ENCODE results near the gene GPER1.

GPER1 gene

DNA sequence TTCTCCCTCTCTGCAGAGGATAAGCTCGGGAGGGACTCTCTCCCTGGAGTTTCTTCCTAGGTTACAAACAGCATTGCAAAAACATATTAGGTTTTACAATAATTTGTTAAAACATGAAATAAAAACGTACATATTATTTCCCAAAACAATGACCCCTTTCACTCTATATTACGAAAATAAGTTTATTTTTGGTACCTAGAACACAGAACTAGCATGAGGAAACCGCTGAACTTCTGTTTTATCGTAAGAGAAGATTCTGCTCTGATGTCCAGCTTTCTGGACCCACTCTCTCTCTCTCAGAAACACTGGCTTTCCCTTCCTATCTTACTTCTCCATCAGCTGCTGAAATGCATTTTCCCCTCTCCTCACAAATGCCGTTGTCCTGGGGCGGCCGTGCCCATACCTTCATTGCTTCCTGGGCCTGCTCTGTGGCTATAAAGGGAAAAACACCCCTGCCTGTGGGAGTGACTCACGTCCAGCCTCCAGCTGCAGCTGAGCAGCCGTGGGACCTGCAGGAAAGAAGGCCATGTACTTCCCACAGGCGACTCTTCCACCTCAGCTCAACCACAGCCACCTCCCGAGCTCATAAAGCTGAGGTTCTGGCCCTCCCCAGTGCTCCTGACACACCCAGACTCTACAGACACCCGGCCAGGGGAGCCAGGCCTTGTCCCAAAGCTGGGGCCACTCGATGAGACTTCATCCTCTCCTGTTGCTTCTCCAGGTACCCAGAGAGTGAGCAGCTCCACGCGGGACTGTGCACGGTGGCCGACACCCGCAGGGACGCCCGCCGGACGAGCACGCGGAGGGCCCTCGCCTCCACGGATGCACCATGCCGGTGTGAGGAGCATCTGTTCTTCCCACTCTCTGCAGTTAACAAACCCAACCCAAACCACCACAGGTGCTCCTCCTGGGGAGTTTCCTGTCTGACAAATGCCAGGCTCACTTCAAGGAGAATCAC lies 3.1 kb downstream of the GPER1 start:
- DNase-seq (ENCODE audit: low spot score) = no peak

DNA sequence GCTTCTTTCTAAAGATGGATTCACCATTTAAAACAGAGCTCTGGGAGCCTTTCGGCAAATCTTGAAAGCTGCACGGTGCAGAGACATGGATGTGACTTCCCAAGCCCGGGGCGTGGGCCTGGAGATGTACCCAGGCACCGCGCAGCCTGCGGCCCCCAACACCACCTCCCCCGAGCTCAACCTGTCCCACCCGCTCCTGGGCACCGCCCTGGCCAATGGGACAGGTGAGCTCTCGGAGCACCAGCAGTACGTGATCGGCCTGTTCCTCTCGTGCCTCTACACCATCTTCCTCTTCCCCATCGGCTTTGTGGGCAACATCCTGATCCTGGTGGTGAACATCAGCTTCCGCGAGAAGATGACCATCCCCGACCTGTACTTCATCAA lies 3.7 kb downstream of the GPER1 start:
- no peak for DNase-seq (ENCODE audit: low spot score)

GRCh38 chr7:1092161-1092632 lies 4.3 kb downstream of the GPER1 start:
- DNase-seq (ENCODE audit: low spot score) = no peak

- no peak for DNase-seq (ENCODE audit: low spot score)
These were observed 5.0 kb downstream of the GPER1 start for GRCh38 chr7:1092806-1093501.

GRCh38 chr7:1093502-1093843 lies 5.6 kb downstream of the GPER1 start:
- no peak for DNase-seq (ENCODE audit: low spot score)

- no peak for DNase-seq (ENCODE audit: low spot score)
These were observed 6.1 kb downstream of the GPER1 start for GRCh38 chr7:1093916-1094508.

DNA sequence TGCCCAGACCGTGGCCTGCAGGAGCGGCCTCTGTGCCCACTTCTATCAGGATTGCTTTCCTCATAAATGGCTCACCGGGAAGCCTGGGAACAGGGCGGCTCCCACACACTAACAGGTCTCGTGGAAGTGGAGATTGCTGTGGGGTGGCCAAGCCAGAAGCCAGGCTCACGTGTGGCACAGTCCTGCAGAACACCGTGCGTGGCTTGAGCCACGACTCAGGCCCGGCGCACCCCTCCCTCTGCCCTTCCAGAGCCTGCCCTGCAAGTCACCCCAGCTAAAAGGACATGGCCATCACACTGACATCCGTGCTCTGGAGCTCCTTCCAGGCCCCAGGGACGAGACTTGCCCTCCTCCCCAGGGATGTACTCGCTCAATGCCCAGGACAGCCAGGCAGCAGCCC lies 7.0 kb downstream of the GPER1 start:
- no peak for DNase-seq (ENCODE audit: low spot score)

DNA sequence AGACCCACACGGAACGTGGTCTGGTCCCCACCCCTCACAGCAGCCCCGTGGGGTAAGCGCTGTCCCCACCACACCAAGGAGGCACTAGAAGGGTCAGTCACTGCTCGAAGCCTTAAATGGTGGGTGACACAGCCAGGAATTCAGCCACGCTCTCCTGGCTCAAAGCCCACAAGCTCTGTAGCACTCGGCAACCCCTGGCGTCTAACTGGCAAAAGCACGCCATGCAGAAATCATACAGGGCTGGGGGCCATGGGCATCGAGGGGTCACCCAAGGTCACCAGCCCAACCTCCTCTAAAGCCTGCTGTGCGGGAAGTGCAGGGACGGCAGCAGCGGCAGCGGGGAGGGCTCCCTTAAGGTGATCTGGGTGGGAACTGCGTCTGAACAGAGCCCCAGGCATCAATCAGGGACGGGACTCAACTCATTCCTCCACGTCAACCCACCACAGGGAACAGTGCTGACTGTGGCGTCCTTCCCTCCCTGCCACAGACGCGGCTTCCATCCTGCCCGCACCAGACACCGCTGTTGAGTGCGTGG lies 7.8 kb downstream of the GPER1 start:
- DNase-seq (ENCODE audit: low spot score) = no peak

- DNase-seq (ENCODE audit: low spot score) = no peak
These were observed 8.5 kb downstream of the GPER1 start for GRCh38 chr7:1096156-1097119.

- no peak for DNase-seq (ENCODE audit: low spot score)
These were observed 9.2 kb downstream of the GPER1 start for GRCh38 chr7:1097120-1097504.

GRCh38 chr7:1098243-1099153 lies 10.6 kb downstream of the GPER1 start:
- no peak for DNase-seq (ENCODE audit: low spot score)

DNA sequence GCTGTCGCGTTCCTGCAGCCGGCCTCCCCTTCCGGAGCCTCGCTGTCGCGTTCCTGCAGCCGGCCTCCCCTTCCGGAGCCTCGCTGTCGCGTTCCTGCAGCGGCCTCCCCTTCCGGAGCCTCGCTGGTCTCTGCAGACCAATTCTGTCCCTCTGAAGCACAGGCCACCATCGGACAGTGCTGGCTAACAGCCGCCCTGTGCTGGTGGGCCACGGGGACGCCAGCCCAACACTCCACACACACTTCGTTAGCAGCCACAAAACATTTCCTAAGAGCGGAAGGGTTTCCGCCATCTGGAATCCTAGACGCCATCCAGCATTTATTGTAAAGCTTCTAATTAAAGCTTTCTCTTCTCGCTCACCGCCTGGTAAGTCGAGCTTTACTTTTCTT lies 11.2 kb downstream of the GPER1 start:
- no peak for DNase-seq (ENCODE audit: low spot score)

- DNase-seq (ENCODE audit: low spot score) = no peak
These were observed 11.7 kb downstream of the GPER1 start for GRCh38 chr7:1099637-1100036.

GRCh38 chr7:1100386-1100785 lies 12.5 kb downstream of the GPER1 start:
- no peak for DNase-seq (ENCODE audit: low spot score)

DNA sequence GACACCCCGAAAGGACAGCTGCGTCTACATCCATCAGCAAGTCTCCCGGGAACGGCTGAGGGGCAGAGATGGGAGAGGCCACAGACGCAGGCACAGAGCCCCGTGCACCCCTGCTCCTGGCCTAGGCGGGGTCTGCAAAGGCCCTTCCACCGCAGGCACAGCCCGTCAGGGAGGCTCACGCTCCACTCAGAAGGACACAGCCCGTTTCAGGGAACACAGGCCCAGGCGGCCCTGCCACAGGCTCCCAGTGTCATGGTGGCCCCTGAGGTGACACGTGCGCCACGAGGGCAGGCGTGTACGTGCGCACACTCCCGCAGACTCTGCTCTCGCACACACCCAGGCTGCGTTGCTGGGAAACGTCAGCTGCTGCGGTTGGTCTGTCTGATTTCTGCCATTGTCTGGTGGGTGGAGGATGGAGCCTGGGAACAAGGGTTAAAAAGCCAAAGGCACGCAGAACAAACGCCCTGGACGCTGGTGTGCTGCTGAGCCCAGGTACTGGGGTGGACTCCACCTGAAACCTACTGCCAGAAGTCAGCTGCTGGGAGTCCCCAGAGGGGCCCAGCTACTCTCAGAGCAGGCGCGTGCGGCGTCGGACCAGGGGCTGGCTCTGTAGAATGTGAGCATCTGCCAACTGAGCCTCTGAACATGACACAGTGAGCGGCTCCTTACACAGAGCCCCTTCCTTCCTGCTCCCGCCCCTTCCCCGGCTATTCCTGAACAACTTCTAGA lies 13.1 kb downstream of the GPER1 start:
- no peak for DNase-seq (ENCODE audit: low spot score)

- DNase-seq (ENCODE audit: low spot score) = no peak
These were observed 13.9 kb downstream of the GPER1 start for GRCh38 chr7:1101563-1102431.

DNA sequence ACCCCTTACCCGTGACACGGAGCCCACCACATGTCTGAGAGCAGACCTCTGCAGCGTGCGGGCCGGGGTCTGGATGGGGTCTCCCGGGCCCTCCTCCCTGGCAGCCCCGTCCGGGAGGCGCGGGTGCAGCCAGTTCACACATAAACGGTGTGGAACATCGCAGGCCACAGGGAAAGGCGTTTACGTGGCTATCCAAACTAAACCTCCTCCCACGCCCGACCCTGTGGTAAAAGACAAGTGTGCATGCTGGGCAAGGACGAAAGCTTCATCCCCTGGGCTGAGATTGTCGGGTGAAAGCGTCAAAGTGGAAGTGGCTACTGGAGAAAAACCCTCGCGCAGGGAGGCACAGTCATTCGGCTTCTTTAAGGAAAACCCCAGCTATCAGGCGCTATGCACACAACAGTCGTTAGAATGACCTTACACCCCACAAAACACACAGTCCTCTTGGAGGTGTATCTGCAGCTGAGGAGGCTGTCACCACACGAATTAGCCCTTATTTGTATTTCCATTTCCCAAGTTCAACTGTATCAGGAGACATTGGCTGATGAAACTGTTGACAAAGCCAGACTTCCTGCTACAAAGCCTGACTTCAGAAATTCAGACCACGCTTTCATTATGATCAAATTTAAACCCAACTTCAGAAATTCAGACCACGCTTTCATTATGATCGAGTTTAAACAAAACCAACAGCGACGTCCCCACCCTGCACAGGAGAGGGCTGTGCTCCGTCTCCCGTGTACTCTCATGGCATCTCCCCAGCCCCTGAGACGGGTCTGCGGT lies 15.3 kb downstream of the GPER1 start:
- peak; percentile 25 for DNase-seq (ENCODE audit: low spot score)
